HCT116 (cell line): ENCODE results near the gene KIRREL3.

ENCODE experiments used
- ATF3 ChIP-seq: IDR thresholded peaks from 2 replicates; pipeline ENCODE4 v1.6.1; 2012
- CEBPB ChIP-seq: IDR thresholded peaks from 2 replicates; pipeline ENCODE4 v1.6.1; 2012; ENCODE audit warnings: low read depth
- CTCF ChIP-seq, 3 experiments: fragments of 200-600 bp in 1 of 3; sonication (generic) in 1 of 3; IDR thresholded peaks in 2 of 3; conservative IDR thresholded peaks in 1 of 3; 2 replicates each; pipeline ENCODE4 v1.5.1; 2012 to 2017; ENCODE audit warnings: low read depth in 2 of 3, low read length in 2 of 3, antibody characterized with exemption in 1 of 3, borderline replicate concordance in 1 of 3, control low read depth in 1 of 3, mild to moderate bottlenecking in 1 of 3, mixed read lengths in 1 of 3, mixed run types in 1 of 3, moderate library complexity in 1 of 3; ENCODE audit not compliant: insufficient read depth in 1 of 3
- EZH2 ChIP-seq: fragments of 200-600 bp; sonication (generic); IDR thresholded peaks from 2 replicates; pipeline ENCODE4 v1.6.1; 2017; ENCODE audit warnings: antibody characterized with exemption, mixed run types
- JUND ChIP-seq: IDR thresholded peaks from 2 replicates; pipeline ENCODE4 v1.6.1; 2012
- MAX ChIP-seq: IDR thresholded peaks from 2 replicates; pipeline ENCODE4 v1.6.1; 2012
- POLR2A ChIP-seq: IDR thresholded peaks from 2 replicates; pipeline ENCODE4 v1.7.0; 2011; ENCODE audit warnings: borderline replicate concordance; ENCODE audit not compliant: insufficient read depth, insufficient read length; ENCODE audit errors: extremely low read depth
- POLR2AphosphoS5 ChIP-seq: IDR thresholded peaks from 2 replicates; pipeline ENCODE4 v1.6.1; 2011; ENCODE audit warnings: mild to moderate bottlenecking, low read depth, low read length, moderate library complexity
- REST ChIP-seq: IDR thresholded peaks from 2 replicates; pipeline ENCODE4 v1.6.1; 2012; ENCODE audit warnings: low read depth
- SIN3A ChIP-seq: IDR thresholded peaks from 2 replicates; pipeline ENCODE4 v1.6.1; 2012; ENCODE audit warnings: low read depth
- TCF7L2 ChIP-seq: IDR thresholded peaks from 2 replicates; pipeline ENCODE4 v1.7.0; 2011; ENCODE audit warnings: borderline replicate concordance, inconsistent platforms; ENCODE audit not compliant: insufficient read depth, insufficient read length; ENCODE audit errors: extremely low read depth
- ZFX ChIP-seq: fragments of 450-650 bp; IDR thresholded peaks from 2 replicates; pipeline ENCODE4 v1.6.1; 2017
- ZNF274 ChIP-seq: fragments of 200-500 bp; sonication (Bioruptor generic); IDR thresholded peaks from 2 replicates; pipeline ENCODE4 v1.6.1; 2014; ENCODE audit warnings: mild to moderate bottlenecking, low read depth, low read length, inconsistent platforms

- TF ChIP-seq POLR2A (no peak), SIN3A (no peak), MAX (no peak), EZH2 (no peak), CTCF (IDR thresholded peaks at IDR 0.05 in 2 of 3, conservative IDR thresholded peaks at IDR 0.05 in 1 of 3; ENCODE audit: borderline replicate concordance in 1 of 3, insufficient read depth in 1 of 3, low read depth in 2 of 3, low read length in 2 of 3) (no peak), ZFX (no peak), REST (no peak), ZNF274 (no peak), JUND (no peak), TCF7L2 (no peak), CEBPB (no peak), ATF3 (no peak), POLR2AphosphoS5 (no peak)
These were observed 487.5 kb downstream of the KIRREL3 start for GRCh38 chr11:126512741-126513715.
